MCF 10A (cell line): ENCODE data around the gene UMODL1. TPM values are rescaled to one million over a fixed set of nuclear protein-coding genes. Genes with fewer than 3 reads are reported as not detected.

Source experiments
- BruUV-seq: library from RNA; stranded (reverse); fragments of 400-500 nt; replicated peaks from 2 replicates; lab custom pipeline; 2021; lab: Mats Ljungman, UMichigan
- CTCF ChIA-PET: fragments of 300-600 bp; sonication (Branson Sonifier 250); formaldehyde crosslinking; extraction: SDS; loops from one replicate; lab custom pipeline; 2021; ENCODE audit warnings: antibody characterized with exemption, inconsistent platforms; lab: Yijun Ruan, JAX
- POLR2A ChIA-PET: fragments of 300-600, 350-650 bp; sonication (Branson Sonifier 250); formaldehyde crosslinking; extraction: SDS; loops from one replicate; lab custom pipeline; 2020; ENCODE audit warnings: antibody characterized with exemption, inconsistent platforms; lab: Yijun Ruan, JAX
- DNase-seq: peaks from one replicate; pipeline ENCODE4 v3.0.0-alpha.2; 2018; ENCODE audit not compliant: unreplicated experiment
- H3K27ac Mint-ChIP-seq: one replicate; pipeline ENCODE4 v1.8.0; 2022; ENCODE audit warnings: mild to moderate bottlenecking, low read depth, mixed read lengths; ENCODE audit not compliant: unreplicated experiment
- H3K27me3 Mint-ChIP-seq: one replicate; pipeline ENCODE4 v1.8.0; 2022; ENCODE audit warnings: mixed read lengths; ENCODE audit not compliant: insufficient read depth, unreplicated experiment
- H3K36me3 Mint-ChIP-seq: one replicate; pipeline ENCODE4 v1.8.0; 2022; ENCODE audit warnings: mild to moderate bottlenecking, moderate library complexity, mixed read lengths; ENCODE audit not compliant: insufficient read depth, unreplicated experiment
- H3K4me1 Mint-ChIP-seq: one replicate; pipeline ENCODE4 v1.8.0; 2022; ENCODE audit warnings: mixed read lengths; ENCODE audit not compliant: insufficient read depth, unreplicated experiment
- H3K4me3 Mint-ChIP-seq: one replicate; pipeline ENCODE4 v1.8.0; 2022; ENCODE audit warnings: mild to moderate bottlenecking, moderate library complexity, mixed read lengths; ENCODE audit not compliant: unreplicated experiment
- H3K9me3 Mint-ChIP-seq: one replicate; pipeline ENCODE4 v1.8.0; 2022; ENCODE audit warnings: mixed read lengths; ENCODE audit not compliant: unreplicated experiment
- CTCF ChIP-seq: fragments of 200-600 bp; IDR thresholded peaks from one replicate; pipeline ENCODE4 v1.8.0; 2022; ENCODE audit warnings: antibody characterized with exemption, mild to moderate bottlenecking; ENCODE audit not compliant: unreplicated experiment
- intact Hi-C: fragments of 100-400 bp; cut with micrococcal nuclease; formaldehyde crosslinking; loops from 2 replicates; pipeline ENCODE4 v1.14.1; 2022
- total RNA-seq: library from RNA; stranded (reverse); gene quantifications from 2 replicates; pipeline ENCODE4 v1.2.3, GENCODE V29; 2022

The UMODL1 gene
- total RNA-seq, 1 experiment from 2014 or later, result not detected

GRCh38 chr21:42025376-42026081, 45.6 kb upstream of the UMODL1 start:
- Mint-ChIP-seq H3K36me3 (no peaks in the 10 kb centered on the region), H3K27me3 (peaks cover 37% of the 10 kb centered on the region), H3K9me3 (no peaks in the 10 kb centered on the region), H3K4me1 (no peaks in the 10 kb centered on the region), H3K4me3 (no peak overlapping the region), H3K27ac (no peak overlapping the region)
- TF ChIP-seq CTCF, result no peak
- CTCF ChIA-PET, result no interaction called here
- POLR2A ChIA-PET, result no interaction called here
- DNase-seq, result no peak
- intact Hi-C loops, result no loop called here
- BruUV-seq, result no TSS peak

GRCh38 chr21:42026082-42026435, 45.1 kb upstream of the UMODL1 start:
- H3K27me3 Mint-ChIP-seq, result peaks cover 32% of the 10 kb centered on the region
- intact Hi-C loops, result no loop called here
- BruUV-seq, result no TSS peak
- no peak overlapping the region for H3K27ac Mint-ChIP-seq
- DNase-seq, result no peak
- no peaks in the 10 kb centered on the region for H3K36me3 Mint-ChIP-seq
- H3K9me3 Mint-ChIP-seq, result no peaks in the 10 kb centered on the region
- H3K4me3 Mint-ChIP-seq, result no peak overlapping the region
- POLR2A ChIA-PET, result no interaction called here
- CTCF ChIA-PET, result no interaction called here
- TF ChIP-seq CTCF, result no peak
- no peaks in the 10 kb centered on the region for H3K4me1 Mint-ChIP-seq

- Mint-ChIP-seq H3K9me3 (no peaks in the 10 kb centered on the region), H3K36me3 (no peaks in the 10 kb centered on the region), H3K27ac (no peak overlapping the region), H3K4me1 (no peaks in the 10 kb centered on the region), H3K27me3 (peaks cover 24% of the 10 kb centered on the region), H3K4me3 (no peak overlapping the region)
- DNase-seq, result no peak
- no TSS peak for BruUV-seq
- TF ChIP-seq CTCF, result no peak
- ChIA-PET POLR2A (no interaction called here), CTCF (interaction anchor here (0.6 kb wide), 1 partner anchor 15 kb away, joined by 4 read pairs; no protein-coding TSS in a partner anchor)
- intact Hi-C loops, result no loop called here
Observed at GRCh38 chr21:42027085-42027821, 43.9 kb upstream of the UMODL1 start.
